ENCODE results near the gene SSMEM1.
A peak's percentile ranks its signal among the peaks of the same experiment; 100 is the strongest.
"Not testable (repeated sequence)": the region's sequence is repeated elsewhere in the genome, so short reads cannot be mapped to it uniquely, and the experiment has no call there.

SSMEM1 gene

GRCh38 chr7:130207642-130208041, at the start of gene SSMEM1:
Gene SSMEM1, plus strand, starts transcription at chr7:130207860. Its CDS starts 51 bp downstream, at chr7:130207911.
- no peak for DNase-seq (ENCODE audit: low read depth)

- no peak for DNase-seq (ENCODE audit: low read depth)
These were observed 47.6 kb upstream of the SSMEM1 start for GRCh38 chr7:130160023-130160422.

GRCh38 chr7:130160455-130160854, 47.2 kb upstream of the SSMEM1 start:
- no peak for DNase-seq (ENCODE audit: low read depth)

- DNase-seq (ENCODE audit: low read depth), result no peak
These were observed 45.5 kb upstream of the SSMEM1 start for GRCh38 chr7:130162196-130162595.

GRCh38 chr7:130174237-130174959, 33.3 kb upstream of the SSMEM1 start:
- no peak for DNase-seq (ENCODE audit: low read depth)

- no peak for DNase-seq (ENCODE audit: low read depth)
These were observed 29.4 kb upstream of the SSMEM1 start for GRCh38 chr7:130178251-130178650.

- no peak for DNase-seq (ENCODE audit: low read depth)
These were observed 28.0 kb upstream of the SSMEM1 start for GRCh38 chr7:130179631-130180030.

- DNase-seq (ENCODE audit: low read depth), result peak; percentile 36
These were observed 26.9 kb upstream of the SSMEM1 start for GRCh38 chr7:130180571-130181262.

- no peak for DNase-seq (ENCODE audit: low read depth)
These were observed 26.4 kb upstream of the SSMEM1 start for GRCh38 chr7:130181263-130181605.

GRCh38 chr7:130182990-130183389, 24.7 kb upstream of the SSMEM1 start:
- DNase-seq (ENCODE audit: low read depth), result no peak

GRCh38 chr7:130184349-130184748, 23.3 kb upstream of the SSMEM1 start:
- DNase-seq (ENCODE audit: low read depth), result not testable (repeated sequence)

- DNase-seq (ENCODE audit: low read depth), result no peak
These were observed 20.3 kb upstream of the SSMEM1 start for GRCh38 chr7:130187360-130187759.

GRCh38 chr7:130189343-130189742, 18.3 kb upstream of the SSMEM1 start:
- DNase-seq (ENCODE audit: low read depth), result no peak

GRCh38 chr7:130191791-130192190, 15.9 kb upstream of the SSMEM1 start:
- DNase-seq (ENCODE audit: low read depth), result no peak

- no peak for DNase-seq (ENCODE audit: low read depth)
These were observed 12.3 kb upstream of the SSMEM1 start for GRCh38 chr7:130195396-130195795.

- DNase-seq (ENCODE audit: low read depth), result no peak
These were observed 11.2 kb upstream of the SSMEM1 start for GRCh38 chr7:130196476-130196875.

- DNase-seq (ENCODE audit: low read depth), result no peak
These were observed 10.6 kb upstream of the SSMEM1 start for GRCh38 chr7:130197094-130197493.

GRCh38 chr7:130201796-130202195, 5.9 kb upstream of the SSMEM1 start:
- DNase-seq (ENCODE audit: low read depth), result no peak

GRCh38 chr7:130205084-130205947, 2.3 kb upstream of the SSMEM1 start, which contains the start of gene TMEM209:
Gene TMEM209, minus strand, starts transcription at chr7:130205406. Its CDS starts 31 bp downstream, at chr7:130205375.
- DNase-seq (ENCODE audit: low read depth), result peak; percentile 94

GRCh38 chr7:130207033-130207432, 627 bp upstream of the SSMEM1 start:
- no peak for DNase-seq (ENCODE audit: low read depth)

- DNase-seq (ENCODE audit: low read depth), result no peak
These were observed 856 bp downstream of the SSMEM1 start for GRCh38 chr7:130208516-130208915.

GRCh38 chr7:130210181-130210935, 2.7 kb downstream of the SSMEM1 start:
- DNase-seq (ENCODE audit: low read depth), result no peak
